Lower leg skin (tissue), 4 donors: Measurements from ENCODE around the gene RPL29. TPM values are rescaled to one million over a fixed set of nuclear protein-coding genes. Genes with fewer than 3 reads are reported as not detected.

ENCODE experiments used
- DNase-seq, 2 donors: peaks; one replicate each; pipeline ENCODE4 v3.0.0-alpha.2; 2019; ENCODE audit warnings: low spot score in 2 of 2
- H3K4me3 ChIP-seq: fragments of 200-600 bp; sonication (generic); 2 replicates; pipeline ENCODE4 v1.5.1; 2017; ENCODE audit warnings: mild to moderate bottlenecking, low read depth; ENCODE audit not compliant: poor library complexity, severe bottlenecking
- CTCF ChIP-seq, 3 donors: fragments of 450-650 bp; IDR thresholded peaks; one replicate each; pipeline ENCODE4 v1.5.1; 2016; ENCODE audit warnings: antibody characterized with exemption in 3 of 3, mild to moderate bottlenecking in 3 of 3, moderate library complexity in 2 of 3
- POLR2A ChIP-seq, 2 donors: fragments of 450-650 bp; IDR thresholded peaks; one replicate each; pipeline ENCODE4 v1.6.1; 2016 to 2017; ENCODE audit warnings: antibody characterized with exemption in 2 of 2, mild to moderate bottlenecking in 1 of 2, moderate library complexity in 1 of 2
- WGBS, 2 donors: methylation state at CpG; one replicate each; pipeline ENCODE4 v1.1.5; 2018; 5-methylcytosine and 5-hydroxymethylcytosine counted together
- intact Hi-C: fragments of 100-400 bp; cut with DNase I; formaldehyde crosslinking; loops from one replicate; pipeline ENCODE4 v1.15.0; 2023; ENCODE audit warnings: low total_unique reads
- total RNA-seq, 4 donors: library from RNA; depleted of rRNA; stranded (reverse); fragments of >200 nt; gene quantifications; one replicate each; pipeline ENCODE4 v1.1.0, GENCODE V29; 2016

RPL29 gene
- total RNA-seq, 4 donors from 2014 or later, result 1,729 to 2,645 (median 2,120) TPM

GRCh38 chr3:51968883-51969678 lies 26.6 kb downstream of the RPL29 start:
- DNase-seq, result no peak
- TF ChIP-seq CTCF (IDR thresholded peaks at IDR 0.05) (no peak), POLR2A (IDR thresholded peaks at IDR 0.05) (no peak)
- intact Hi-C loops, result no loop called here
- H3K4me3 ChIP-seq, result no peak overlapping the region
- WGBS, 2 donors, result 80 to 81% methylated on average over 6 of the region's 6 CpGs

DNA sequence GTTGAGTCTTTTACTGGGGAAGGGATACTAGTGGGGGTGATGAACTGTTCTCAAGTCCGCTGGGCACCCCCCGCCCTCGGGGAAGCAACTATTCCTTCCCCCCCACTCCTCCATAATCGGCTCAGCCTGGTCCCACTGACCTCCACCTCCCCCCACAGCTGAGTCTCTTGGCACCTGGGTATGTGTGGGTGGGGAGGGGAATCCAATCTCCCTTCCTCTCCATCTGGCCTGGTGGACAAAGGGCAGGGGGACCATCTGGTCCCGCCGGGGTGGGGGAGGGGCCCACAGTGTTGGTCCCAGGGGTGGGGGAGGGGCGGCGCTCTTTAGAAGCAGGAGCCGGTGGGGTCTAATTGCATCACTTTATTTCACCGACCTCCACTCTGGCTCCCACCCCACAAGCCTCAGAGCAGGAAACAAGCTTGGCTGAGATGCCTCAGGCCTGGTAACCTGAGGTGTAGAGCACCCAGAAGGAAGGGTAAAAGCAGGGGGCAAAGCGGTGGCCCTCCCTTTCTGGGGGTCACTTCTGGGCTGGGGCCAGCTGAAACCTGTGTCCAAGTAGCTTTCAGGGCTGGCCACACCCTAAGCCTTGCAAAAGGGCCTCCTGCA lies 27.4 kb downstream of the RPL29 start:
- DNase-seq, result no peak
- 14 to 22% methylated on average over 11 of the region's 11 CpGs for WGBS, 2 donors

DNA sequence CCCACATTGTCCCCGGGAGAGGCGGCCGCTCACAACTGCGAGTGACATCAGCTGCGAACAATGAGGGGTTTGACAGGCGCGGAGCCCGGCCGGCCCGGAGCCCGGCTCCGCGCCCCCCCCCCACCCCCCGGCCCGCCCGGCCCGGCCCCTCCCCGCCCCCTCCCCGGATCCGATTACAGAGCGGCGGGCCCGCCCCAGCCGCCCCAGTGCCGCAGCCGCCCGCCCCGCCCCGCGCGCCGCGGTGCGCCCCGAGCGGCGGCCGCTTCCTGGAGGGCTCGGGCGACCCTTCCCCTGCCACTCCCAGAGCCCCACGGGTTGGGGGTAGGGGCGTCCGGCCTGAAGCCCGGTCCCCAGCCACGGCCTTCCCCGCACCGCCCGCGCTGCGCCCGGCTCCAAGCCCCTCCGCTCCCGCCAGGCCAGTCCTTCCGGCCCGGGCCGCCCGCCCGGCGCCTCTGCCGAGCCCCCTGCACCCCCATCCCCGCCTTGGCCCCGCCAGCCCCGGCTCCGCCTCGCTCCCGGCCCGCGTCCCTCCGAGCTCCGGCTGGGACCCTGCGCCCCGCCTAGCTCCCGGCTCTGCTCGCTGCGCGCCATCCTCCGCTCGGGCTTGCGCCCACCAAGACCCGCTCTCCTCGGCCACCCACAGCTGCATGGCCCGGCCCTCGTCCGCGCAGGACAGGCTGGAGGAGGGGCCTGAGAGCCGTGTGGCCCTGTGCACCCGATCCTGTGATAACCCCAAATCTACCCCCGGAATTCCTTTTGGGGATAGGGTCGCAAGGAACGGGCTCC lies 28.1 kb downstream of the RPL29 start, which contains the start of gene PCBP4:
Gene PCBP4, minus strand, starts transcription at position 71 of the 786 bp plus-strand sequence. CDS start 6,214 bp downstream, outside the sequence.
- WGBS, 2 donors, result 0 to 2% methylated on average over 24 to 59 of the region's 90 CpGs
- TF ChIP-seq POLR2A (IDR thresholded peaks at IDR 0.05) (no peak), CTCF (IDR thresholded peaks at IDR 0.05) (no peak)
- peak; percentile 47 to 92 for DNase-seq
- intact Hi-C loops, result no loop called here
- H3K4me3 ChIP-seq, result peak within 1 kb of the TSS; percentile 65

More for the DNA sequence above, 27.4 kb downstream of the RPL29 start:
- H3K4me3 ChIP-seq, result no peak overlapping the region
- TF ChIP-seq CTCF (IDR thresholded peaks at IDR 0.05), result no peak
- no peak for TF ChIP-seq POLR2A (IDR thresholded peaks at IDR 0.05)
- intact Hi-C loops, result no loop called here

DNA sequence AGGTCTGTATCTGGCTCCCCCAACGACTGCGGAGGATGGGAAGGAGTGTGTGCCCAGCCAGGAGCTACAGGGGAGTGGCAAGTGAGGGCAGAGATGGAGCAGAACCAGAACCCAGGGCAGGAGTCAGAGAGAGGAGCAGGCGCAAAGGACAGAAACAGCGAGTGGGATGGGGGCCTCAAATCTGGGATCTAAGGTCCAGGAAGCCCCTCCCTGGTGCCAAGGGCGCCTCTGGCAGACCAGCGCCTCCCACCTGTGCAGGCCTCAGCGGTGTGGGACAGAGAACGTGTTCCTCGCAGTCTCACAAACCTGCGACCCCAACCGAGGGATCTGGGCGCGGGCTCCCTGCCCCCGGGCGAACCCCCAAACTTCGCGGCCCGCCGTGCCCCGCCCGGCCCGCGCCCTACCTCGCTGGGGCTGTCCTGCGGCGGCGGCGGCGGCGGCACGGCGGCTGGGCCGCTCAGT lies 28.7 kb downstream of the RPL29 start:
- peak overlapping the region; percentile 49 for H3K4me3 ChIP-seq
- intact Hi-C loops, result no loop called here
- no peak for TF ChIP-seq CTCF (IDR thresholded peaks at IDR 0.05)
- no peak for TF ChIP-seq POLR2A (IDR thresholded peaks at IDR 0.05)
- DNase-seq, result no peak
- WGBS, 2 donors, result 3 to 5% methylated on average over 9 to 24 of the region's 33 CpGs

GRCh38 chr3:51966486-51966885 lies 29.2 kb downstream of the RPL29 start:
- no peak for TF ChIP-seq POLR2A (IDR thresholded peaks at IDR 0.05)
- TF ChIP-seq CTCF (IDR thresholded peaks at IDR 0.05), result no peak
- DNase-seq, result no peak
- 60 to 64% methylated on average over 2 to 4 of the region's 5 CpGs for WGBS, 2 donors
- H3K4me3 ChIP-seq, result peak overlapping the region; percentile 49
- intact Hi-C loops, result no loop called here
